GM19099 (cell line): ENCODE results near the gene LYVE1.

Experiments
- POLR2A ChIP-seq: IDR thresholded peaks from 3 replicates; pipeline ENCODE4 v1.6.1; 2011; ENCODE audit warnings: low read depth; ENCODE audit not compliant: insufficient read length; ENCODE audit errors: extremely low read depth

Gene LYVE1

GRCh38 chr11:10568486-10568941 lies at the start of gene LYVE1:
Gene LYVE1, minus strand, starts transcription at chr11:10568665. Its CDS starts 133 bp downstream, at chr11:10568532.
- no peak for TF ChIP-seq POLR2A

- no peak for TF ChIP-seq POLR2A
Measured at GRCh38 chr11:10617551-10617950, 49.1 kb upstream of the LYVE1 start.

DNA sequence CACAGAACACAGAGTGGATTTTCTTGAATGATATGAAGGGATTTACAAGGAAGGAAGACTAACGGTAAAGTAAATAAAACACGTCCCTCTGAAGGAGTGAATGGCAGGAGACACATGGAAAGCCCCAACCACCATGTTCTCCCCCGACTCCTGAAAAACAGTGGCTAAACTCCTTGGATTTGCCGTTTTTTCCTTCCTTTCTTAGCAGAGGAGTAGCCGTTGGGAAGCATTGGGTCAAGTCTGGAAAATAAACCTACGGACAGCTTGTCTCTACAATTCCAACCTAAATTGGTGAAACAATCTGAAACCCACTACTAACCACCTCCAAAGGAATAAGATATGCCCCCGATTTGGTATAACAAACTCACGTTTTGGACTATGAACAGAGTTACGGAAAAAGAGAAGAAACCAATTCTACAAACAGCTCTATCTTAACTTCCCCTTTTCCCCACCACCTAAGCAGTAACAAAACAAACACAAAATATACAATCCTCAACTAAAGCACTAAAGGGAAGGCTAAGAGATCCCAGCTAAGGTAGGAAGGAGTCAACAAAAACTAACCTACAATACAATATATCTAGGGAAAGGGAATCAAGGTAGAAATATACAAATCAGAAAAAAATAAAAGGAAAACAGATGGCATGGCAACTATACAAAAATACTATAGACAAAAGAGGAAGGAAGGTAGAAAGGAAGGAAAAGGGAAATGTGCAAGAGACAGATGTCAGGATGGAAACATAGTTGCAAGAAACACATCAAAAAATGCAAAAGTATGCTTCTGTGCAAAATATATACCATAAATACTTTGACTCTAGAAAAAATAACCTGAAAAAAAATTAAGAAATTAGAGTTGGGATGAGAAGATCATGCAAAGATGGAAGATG lies 43.8 kb upstream of the LYVE1 start:
- TF ChIP-seq POLR2A: no peak

- TF ChIP-seq POLR2A: no peak
Measured at GRCh38 chr11:10609636-10610035, 41.2 kb upstream of the LYVE1 start.

- TF ChIP-seq POLR2A: no peak
Measured at GRCh38 chr11:10608584-10608983, 40.1 kb upstream of the LYVE1 start.

GRCh38 chr11:10607462-10608132 lies 39.1 kb upstream of the LYVE1 start:
- no peak for TF ChIP-seq POLR2A

DNA sequence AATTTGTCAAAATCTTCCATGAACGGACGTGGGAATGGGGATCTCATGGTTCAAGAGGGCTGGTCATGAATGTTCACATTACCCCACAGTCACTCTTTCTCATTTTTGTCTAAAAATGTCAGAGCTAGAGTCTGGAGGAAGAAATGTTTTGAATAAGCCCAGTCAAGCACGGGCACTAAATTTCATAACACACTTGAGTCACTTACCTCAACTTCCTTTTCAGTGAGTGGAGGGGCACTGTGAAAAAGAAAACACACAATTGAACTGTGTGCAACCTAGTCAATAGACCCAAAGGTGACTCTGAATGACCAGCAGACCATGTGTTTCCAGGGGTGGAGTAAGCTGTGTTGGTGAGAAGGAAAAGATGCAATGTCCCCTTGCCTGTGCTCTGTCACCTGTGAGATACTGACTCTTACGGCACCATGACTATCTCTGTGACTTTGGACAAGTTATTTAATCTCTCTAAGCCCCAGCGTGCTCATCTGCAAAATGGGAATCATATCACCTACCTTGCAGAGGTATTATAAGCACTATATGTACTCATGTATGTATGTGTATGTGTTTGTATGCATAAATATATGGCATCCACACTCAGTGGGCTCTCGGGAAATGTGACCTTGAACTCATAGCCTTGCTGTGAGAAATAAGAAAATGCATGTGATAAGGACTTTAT lies 38.2 kb upstream of the LYVE1 start:
- TF ChIP-seq POLR2A: no peak

DNA sequence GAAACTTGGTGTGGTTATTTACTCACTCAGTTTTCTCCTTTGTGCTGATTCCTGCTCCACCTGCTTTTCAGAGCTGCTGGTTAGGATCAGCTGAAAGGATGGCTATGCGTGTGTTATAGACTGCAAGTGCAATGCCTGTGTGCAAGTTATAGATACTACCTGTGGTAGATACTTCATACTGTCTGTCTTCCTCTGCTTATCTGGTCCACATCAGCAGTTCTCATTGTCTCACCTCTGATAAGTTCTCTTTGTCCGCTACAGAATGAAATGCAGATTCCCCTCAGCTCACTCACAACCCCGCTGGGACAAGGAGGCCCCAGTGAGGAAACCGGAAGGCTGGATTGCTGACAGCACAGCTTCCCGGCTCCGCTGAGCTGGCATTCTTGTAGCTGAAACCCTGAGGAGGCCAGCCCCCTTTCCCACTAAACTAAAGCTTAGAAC lies 37.5 kb upstream of the LYVE1 start:
- TF ChIP-seq POLR2A: no peak

- no peak for TF ChIP-seq POLR2A
Measured at GRCh38 chr11:10604798-10605197, 36.3 kb upstream of the LYVE1 start.

DNA sequence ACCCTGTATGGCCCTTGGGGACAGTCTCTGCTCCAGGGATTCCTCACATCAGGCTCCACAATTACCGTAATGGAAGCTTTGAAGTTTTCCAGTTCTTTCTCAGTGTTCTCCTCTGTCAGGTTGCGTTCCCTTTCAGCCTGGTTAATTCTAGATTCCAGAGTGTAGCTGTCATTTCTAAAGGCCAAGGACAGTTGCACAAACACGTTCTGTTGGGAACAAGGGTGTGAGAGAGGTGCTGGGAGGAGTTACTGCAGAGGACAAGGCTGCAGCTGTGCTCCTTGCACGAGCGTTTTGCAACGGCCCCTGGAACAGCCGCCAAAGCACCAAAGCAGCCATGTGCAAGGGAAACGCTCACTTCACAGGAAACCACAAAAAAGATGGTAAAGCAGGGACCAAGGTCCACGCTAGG lies 35.9 kb upstream of the LYVE1 start:
- TF ChIP-seq POLR2A: no peak

DNA sequence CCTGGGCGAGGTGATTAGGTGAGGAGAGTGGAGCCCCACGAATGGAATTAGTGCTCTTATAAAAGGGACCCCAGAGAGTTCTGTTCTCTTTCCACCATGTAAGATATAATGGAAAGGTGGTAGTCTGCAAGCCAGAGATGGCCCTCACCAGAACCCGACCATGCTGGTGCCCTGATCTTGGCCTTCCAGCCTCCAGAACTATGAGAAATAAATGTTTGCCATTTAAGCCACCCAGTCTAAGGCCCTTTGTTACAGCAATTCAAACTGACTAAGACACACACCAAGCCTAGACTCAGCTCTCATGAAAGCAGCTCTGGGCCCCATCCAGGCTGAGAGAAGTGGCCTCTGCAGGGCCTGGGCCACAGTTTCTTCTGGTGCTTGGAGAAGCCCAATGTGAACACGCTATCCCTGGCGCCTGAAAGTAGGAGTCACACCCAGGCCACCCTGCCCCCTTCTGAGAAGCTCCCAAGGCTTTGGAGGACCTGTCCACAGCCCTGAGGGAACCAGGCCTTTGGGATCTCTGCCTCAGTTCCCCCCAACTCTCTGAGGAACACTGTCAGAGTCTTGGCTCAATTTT lies 35.3 kb upstream of the LYVE1 start:
- no peak for TF ChIP-seq POLR2A

- no peak for TF ChIP-seq POLR2A
Measured at GRCh38 chr11:10602945-10603344, 34.5 kb upstream of the LYVE1 start.

DNA sequence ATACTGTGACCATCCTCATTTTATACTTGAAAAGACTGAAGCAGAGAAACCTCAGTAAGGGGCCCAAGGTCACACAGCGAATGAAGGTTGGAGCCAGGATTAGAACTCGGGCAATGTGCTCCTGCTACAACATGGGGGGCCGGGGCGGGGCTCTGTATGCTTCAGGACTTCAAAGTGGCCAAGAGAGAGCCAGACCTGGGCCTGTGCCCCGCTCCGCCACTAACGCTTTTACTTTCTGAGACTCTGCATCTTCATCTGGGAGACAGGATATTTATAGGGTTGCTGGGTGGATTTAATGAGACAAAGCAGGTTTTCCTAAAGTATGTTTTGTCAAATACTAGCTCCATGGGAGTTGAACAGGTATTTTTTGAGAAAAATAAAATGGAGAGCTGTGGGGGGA lies 33.9 kb upstream of the LYVE1 start:
- no peak for TF ChIP-seq POLR2A

DNA sequence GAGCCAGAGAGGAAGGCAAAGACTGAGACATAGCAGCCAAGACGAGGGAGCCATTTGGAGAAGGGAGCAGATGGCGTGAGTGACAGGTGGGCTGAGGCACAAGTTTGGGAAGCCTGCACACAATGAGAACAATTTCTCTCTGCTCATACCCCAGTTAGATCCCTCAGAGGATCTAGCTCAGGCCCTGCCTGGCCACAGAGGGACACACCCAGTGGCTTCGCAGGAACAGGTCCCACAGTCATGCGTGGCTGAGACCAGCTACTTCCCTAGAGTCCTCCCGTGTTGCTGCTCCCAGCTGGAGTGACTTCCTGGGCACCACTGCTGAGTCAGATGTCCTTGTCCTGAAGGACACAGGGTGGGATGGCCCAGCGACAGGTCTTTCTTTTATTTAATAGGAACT lies 33.4 kb upstream of the LYVE1 start:
- TF ChIP-seq POLR2A: no peak
